Measurements from ENCODE around the gene SAMMSON.

Gene SAMMSON

DNA sequence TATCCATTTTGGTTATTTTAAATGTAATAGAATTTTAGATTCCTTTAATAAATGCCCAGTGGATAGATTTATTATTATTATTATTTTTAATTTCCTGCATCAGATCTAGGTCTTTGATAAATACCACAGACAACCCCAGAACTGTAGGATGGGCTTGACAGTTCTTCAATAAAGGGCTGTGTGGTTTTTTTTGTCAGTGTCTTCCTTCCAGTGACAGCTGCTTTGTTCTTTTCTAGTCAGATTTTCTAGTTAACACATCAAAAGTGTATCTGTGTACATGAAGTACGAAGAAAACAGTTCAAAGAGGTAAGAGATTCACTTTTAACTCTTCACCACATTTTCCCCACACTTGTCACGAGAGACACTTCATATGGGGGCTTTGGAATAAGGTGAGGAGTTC lies 120.3 kb downstream of the SAMMSON start:
- H2BK120ac ChIP-seq (ENCODE audit: insufficient read depth, low read length, poor library complexity): no peak overlapping the region
- H3K27ac ChIP-seq (ENCODE audit: low read depth, low read length): no peak overlapping the region
- H2BK12ac ChIP-seq (ENCODE audit: low read length): no peak overlapping the region
- H3K4me3 ChIP-seq (ENCODE audit: low read depth, low read length): no peak overlapping the region
- H2AK5ac ChIP-seq (ENCODE audit: low read length): no peak overlapping the region
- no peak overlapping the region for H3K14ac ChIP-seq (ENCODE audit: low read length)
- DNase-seq: no peak
- no CpG with 5 or more reads among the region's 2 CpGs for WGBS (ENCODE audit: extremely low coverage, insufficient coverage, insufficient read length)
- no peak overlapping the region for H2AFZ ChIP-seq (ENCODE audit: insufficient read depth, low read length, poor library complexity)
- H3K79me2 ChIP-seq (ENCODE audit: control insufficient read depth, insufficient read depth, low read length, poor library complexity): no peaks in the 10 kb centered on the region
- H4K8ac ChIP-seq (ENCODE audit: low read depth, low read length): no peak overlapping the region
- H2BK5ac ChIP-seq (ENCODE audit: low read depth, low read length, poor library complexity): no peak overlapping the region
- no peak overlapping the region for H3K4ac ChIP-seq (ENCODE audit: low read depth, low read length)
- H3K4me1 ChIP-seq (ENCODE audit: control insufficient read depth in 1 of 2, insufficient read depth in 2 of 2, low read length in 2 of 2): no peaks in the 10 kb centered on the region
- no peak overlapping the region for H4K91ac ChIP-seq (ENCODE audit: low read depth, low read length)
- H3K9me3 ChIP-seq (ENCODE audit: insufficient read depth, low read depth, low read length): no peaks in the 10 kb centered on the region
- H3K18ac ChIP-seq (ENCODE audit: low read length): no peak overlapping the region
- H3K79me1 ChIP-seq (ENCODE audit: low read length): no peaks in the 10 kb centered on the region
- no peak overlapping the region for H3K23ac ChIP-seq (ENCODE audit: low read length)
- no peak overlapping the region for H3K9ac ChIP-seq (ENCODE audit: low read length)
- H3K27me3 ChIP-seq (ENCODE audit: insufficient read depth, low read length): no peaks in the 10 kb centered on the region
- H3K4me2 ChIP-seq (ENCODE audit: low read length): no peak overlapping the region
- H4K12ac ChIP-seq (ENCODE audit: low read depth, low read length): no peak overlapping the region
- H3K36me3 ChIP-seq (ENCODE audit: control insufficient read depth in 1 of 2, insufficient read depth in 2 of 2, low read length in 2 of 2): no peaks in the 10 kb centered on the region

Data from trophoblast cell (in vitro differentiated cells and primary cell).